NCI-H774 (cell line): Measurements from ENCODE around the gene LRP1-AS.

Experiments used
- DNase-seq: peaks from one replicate; lab custom pipeline; 2025; lab: John Stamatoyannopoulos, UW

The LRP1-AS gene

DNA sequence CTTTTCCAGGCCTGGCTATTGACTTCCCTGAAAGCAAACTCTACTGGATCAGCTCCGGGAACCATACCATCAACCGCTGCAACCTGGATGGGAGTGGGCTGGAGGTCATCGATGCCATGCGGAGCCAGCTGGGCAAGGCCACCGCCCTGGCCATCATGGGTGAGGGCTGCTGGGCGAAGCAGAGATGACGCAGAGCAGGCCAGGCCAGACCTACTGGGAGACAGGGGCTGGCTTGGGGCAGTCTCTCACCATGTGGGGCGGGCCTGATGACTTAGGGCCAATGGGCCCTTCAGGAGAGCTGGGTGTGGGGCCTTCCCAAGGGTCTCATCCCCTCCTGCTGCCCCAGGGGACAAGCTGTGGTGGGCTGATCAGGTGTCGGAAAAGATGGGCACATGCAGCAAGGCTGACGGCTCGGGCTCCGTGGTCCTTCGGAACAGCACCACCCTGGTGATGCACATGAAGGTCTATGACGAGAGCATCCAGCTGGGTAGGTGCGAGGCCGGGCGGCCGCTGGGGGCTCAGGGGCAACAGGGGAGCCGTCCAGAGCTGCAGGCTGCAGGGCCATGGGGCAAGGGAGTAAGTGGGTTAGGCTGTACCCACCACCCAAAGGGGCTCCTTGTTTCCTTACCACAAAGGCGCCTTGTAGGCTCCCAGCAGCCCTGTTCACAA is 33.0 kb upstream of the LRP1-AS start:
- no peak for DNase-seq

DNA sequence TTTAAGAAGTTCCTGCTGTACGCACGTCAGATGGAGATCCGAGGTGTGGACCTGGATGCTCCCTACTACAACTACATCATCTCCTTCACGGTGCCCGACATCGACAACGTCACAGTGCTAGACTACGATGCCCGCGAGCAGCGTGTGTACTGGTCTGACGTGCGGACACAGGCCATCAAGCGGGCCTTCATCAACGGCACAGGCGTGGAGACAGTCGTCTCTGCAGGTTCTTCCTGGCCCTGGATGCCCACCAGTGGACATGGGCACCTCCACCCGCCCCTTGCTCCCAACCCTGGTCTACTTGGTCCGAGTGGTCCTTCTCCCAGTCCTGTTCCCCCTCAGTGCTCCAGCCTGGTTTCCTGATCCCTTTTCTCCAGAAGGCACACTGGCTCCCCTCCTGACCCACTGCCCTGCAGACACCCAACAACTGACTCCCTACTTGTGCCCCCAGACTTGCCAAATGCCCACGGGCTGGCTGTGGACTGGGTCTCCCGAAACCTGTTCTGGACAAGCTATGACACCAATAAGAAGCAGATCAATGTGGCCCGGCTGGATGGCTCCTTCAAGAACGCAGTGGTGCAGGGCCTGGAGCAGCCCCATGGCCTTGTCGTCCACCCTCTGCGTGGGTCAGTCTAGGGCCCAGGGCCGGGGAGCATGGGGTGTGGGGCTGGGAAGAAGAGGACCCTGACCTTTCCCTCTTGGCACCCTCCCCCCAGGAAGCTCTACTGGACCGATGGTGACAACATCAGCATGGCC is 32.1 kb upstream of the LRP1-AS start:
- no peak for DNase-seq

DNA sequence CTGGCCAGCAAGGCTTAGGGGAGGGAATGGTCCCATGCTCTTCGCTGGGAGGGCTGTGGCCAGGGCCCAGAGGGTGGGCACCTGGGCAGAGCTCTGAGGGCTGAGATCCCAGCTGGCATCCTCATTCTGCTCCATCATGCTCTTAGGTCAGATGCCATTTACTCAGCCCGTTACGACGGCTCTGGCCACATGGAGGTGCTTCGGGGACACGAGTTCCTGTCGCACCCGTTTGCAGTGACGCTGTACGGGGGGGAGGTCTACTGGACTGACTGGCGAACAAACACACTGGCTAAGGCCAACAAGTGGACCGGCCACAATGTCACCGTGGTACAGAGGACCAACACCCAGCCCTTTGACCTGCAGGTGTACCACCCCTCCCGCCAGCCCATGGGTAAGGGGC is 30.8 kb upstream of the LRP1-AS start:
- no peak for DNase-seq

DNA sequence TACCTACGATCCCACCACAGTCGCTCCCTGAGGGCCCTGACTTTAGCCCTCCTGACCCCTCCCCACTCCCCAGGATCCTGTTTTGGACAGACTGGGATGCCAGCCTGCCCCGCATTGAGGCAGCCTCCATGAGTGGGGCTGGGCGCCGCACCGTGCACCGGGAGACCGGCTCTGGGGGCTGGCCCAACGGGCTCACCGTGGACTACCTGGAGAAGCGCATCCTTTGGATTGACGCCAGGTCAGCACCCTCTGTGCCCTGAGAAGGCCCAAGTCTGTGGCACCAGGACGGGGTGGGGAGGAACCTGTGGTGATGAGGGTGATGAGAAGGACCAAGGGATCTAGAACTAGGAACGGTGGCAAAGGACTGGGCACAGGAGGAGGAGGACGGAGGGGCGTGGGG is 29.9 kb upstream of the LRP1-AS start:
- DNase-seq: no peak

DNA sequence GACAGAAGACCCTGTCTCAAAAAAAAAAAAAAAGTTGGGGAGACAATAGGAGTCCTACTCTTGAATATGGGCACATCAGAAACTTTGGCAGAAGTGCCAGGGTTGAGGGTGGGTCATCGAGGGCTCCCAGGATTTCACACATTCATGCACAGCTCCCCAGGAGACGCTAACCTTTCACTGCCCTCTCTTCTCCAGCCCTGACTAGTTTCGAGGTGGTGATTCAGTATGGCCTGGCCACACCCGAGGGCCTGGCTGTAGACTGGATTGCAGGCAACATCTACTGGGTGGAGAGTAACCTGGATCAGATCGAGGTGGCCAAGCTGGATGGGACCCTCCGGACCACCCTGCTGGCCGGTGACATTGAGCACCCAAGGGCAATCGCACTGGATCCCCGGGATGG is 29.4 kb upstream of the LRP1-AS start:
- DNase-seq: no peak

DNA sequence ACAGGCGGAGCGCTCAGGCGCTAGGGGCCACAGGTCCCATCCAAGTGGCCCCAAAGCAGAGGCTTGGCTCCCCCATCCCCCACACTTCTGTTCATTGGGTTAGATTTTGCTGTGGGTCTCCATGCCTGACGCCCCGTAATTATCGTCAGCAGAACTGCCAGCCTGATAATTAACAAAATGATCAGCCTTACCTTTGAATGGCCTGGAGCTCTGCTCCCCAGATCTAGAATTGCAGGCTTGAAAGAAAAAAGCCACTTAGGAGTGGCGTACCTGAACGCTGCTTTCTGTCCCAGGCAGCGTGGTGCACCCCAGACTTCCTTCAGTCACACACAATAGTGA is 28.7 kb upstream of the LRP1-AS start:
- DNase-seq: no peak

DNA sequence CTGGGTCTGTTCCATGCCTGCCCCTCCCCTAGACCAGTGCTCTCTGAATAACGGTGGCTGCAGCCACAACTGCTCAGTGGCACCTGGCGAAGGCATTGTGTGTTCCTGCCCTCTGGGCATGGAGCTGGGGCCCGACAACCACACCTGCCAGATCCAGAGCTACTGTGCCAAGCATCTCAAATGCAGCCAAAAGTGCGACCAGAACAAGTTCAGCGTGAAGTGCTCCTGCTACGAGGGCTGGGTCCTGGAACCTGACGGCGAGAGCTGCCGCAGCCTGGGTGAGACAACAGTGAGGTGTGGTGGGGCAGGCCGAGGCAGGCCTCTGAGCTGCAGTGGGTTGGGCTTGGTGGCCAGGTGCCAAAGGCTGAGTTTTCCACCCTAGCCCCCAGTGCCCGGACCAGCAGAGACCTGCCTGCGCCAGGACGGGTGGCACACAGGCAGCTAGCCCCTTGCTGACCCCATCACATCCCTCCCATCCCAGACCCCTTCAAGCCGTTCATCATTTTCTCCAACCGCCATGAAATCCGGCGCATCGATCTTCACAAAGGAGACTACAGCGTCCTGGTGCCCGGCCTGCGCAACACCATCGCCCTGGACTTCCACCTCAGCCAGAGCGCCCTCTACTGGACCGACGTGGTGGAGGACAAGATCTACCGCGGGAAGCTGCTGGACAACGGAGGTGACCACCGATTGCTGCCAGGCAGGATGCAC is 28.2 kb upstream of the LRP1-AS start:
- peak; percentile 87 for DNase-seq

DNA sequence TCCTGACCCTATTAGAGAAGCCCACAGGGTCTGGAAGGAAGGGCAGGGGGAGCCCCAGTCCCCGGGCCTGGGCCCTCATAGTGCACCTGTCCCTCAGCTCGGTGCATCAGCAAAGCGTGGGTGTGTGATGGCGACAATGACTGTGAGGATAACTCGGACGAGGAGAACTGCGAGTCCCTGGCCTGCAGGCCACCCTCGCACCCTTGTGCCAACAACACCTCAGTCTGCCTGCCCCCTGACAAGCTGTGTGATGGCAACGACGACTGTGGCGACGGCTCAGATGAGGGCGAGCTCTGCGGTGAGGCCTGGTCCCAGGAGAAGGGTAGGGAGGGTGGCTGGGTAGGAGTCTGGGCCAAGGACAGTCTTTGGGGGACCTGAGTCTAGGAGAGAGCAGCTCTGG is 26.3 kb upstream of the LRP1-AS start:
- DNase-seq: no peak

DNA sequence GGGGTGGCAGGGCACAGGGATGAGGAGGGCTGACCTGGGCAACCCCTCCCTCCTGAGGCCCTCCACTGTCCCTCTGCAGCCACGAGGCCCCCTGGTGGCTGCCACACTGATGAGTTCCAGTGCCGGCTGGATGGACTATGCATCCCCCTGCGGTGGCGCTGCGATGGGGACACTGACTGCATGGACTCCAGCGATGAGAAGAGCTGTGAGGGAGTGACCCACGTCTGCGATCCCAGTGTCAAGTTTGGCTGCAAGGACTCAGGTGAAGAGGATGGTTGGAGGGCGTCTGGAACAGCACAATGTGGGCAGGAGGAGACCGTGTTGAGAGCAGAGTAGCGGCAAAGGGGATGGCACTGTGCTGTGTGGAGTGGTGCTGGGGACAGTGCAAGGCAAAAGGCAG is 25.7 kb upstream of the LRP1-AS start:
- DNase-seq: no peak

DNA sequence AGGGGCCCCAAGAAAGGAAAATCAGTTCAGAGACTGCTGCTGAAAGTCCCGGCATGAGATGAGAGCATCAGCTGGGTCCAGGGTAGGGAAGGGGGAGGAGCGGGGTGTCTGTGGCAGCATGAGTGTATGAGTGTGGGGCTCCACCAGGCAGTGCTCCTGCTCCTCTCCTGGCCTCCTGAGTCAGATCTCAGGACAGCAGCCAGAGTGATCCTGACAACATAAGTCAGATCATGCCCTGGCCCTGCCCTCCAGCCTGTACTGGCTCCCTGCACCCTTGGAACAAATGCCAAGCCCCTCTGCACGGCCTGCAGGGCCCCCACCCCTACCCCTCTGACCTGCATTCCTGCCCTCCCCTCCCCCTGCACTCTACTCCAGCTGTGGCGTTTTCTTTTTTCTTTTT is 24.2 kb upstream of the LRP1-AS start:
- DNase-seq: no peak

DNA sequence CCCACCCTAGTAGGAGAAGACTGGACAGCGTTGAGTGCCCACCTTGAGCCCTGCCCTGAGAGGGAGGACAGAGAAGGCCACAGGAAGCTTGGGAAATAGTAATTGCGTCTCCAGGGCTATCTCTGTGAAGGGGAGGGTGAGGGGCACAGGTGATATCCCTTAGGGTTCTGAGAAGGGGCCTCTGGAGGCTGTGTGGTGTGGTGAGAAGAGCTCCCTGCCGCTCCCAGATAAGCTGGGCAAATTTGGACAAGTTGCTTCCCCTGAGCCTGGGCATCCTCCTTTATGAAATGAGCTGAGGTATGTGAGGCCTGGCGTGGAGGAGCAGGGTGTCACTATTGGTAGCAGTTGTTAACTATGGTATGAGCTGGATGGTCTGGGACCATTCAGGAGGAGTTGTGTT is 23.5 kb upstream of the LRP1-AS start:
- no peak for DNase-seq

DNA sequence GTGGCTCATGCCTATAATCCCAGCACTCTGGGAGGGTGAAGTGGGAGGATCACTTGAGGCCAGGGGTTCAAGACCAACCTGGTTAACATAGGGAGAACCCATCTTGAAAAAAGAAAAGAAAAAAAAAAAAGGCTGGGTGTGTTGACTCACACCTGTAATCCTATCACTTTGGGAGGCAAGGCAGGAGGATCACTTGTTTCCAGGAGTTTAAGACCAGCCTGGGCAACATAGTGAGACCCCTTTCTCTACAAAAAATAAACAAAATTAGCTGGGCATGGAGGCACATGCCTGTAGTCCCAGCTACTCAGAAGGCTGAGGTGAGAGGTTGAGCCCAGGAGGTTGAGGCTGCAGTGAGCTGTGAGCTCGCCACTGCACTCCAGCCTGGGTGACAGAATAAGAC is 23.0 kb upstream of the LRP1-AS start:
- DNase-seq: no peak

DNA sequence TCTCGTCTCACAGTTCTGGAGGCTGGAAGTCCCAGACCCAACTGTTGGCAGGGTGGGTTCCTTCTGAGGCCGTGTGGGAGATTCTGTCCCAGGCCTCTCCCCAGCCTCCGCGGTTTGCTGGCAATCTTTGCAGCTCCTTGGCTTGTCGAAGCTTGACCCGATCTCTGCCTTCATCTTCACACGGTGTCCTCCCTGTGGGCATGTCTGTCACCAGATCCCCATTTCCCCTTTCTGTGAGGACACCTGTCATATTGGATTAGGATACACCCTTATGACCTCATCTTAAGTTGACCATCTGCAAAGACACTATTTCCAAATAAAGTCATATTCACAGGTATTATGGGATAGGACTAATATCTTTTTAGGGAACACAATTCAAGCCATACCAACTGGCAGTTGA is 22.6 kb upstream of the LRP1-AS start:
- DNase-seq: no peak

DNA sequence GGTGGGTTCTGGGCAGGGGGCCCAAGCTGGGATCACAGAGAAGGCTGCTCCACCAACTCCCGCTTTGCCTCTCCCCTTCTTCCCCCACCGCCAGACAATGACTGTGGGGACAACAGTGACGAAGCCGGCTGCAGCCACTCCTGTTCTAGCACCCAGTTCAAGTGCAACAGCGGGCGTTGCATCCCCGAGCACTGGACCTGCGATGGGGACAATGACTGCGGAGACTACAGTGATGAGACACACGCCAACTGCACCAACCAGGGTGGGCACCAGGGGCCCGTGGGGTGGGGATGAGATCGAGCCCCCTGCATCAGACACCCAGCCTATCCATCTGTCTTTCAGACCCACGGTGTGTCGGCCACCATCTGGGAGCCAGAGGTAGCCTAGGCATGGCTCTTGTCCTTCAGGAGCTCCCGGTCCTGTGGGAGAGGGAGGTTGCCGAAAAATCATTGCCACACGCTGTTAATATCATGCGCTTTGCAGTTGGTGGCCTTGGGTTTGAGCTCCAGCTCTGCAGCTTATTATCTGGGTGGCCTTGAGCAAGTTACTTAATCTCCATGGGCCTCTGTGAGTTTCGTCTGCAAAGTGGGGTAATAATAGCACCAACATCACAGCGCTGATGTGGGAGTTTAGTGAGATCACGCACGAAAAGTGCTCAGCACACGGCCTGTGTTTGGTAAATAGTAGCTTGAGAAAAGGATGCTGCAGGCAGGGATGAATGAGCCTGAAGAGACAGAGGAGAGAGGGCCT is 21.8 kb upstream of the LRP1-AS start:
- DNase-seq: no peak

DNA sequence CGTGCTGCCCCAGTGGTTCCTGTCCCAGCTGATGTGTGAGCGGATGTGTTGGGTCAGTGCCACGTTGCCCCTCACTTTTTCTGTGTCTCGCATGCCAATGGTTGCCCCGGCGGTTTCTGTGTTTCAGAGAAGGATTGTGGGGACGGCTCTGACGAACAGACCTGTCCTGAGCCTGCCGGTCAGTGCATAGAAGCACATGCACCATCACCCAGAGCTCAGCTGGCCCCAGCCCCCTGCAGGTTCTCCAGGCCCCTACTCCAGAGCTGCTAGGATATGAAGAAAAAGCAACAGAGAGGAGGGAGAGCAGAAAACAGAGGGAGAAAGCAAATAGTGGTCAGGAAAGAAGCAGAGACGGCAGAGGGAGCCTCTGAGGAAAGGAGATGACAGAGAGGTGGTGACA is 20.6 kb upstream of the LRP1-AS start:
- DNase-seq: no peak

DNA sequence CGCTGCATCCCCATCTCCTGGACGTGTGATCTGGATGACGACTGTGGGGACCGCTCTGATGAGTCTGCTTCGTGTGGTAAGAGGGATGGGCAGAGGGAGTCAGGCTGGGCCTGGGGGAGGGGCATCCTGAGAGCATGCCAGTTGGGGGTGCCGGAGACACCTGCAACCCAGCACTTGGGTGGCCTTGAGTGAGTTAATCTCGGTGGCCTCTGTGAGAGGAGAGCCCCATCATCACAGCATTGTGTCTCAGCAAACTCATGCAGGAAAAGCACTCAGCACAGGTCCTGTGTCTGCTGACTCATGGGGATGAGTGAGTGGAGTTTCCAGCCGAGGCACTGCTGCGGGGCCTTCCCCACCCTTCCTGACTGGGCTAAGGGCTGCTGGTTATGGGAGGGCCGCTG is 19.6 kb upstream of the LRP1-AS start:
- DNase-seq: no peak

DNA sequence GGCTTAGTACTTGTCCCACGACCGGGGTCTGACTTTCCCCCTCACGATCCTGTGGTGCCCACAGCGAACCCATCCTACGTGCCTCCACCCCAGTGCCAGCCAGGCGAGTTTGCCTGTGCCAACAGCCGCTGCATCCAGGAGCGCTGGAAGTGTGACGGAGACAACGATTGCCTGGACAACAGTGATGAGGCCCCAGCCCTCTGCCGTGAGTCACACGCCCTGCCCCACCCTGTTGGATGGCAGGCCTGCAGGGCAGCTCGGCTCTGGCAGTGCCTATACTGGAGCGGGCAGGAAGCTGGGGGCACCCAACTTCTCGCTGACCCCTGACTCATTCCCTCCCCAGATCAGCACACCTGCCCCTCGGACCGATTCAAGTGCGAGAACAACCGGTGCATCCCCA is 18.3 kb upstream of the LRP1-AS start:
- no peak for DNase-seq

DNA sequence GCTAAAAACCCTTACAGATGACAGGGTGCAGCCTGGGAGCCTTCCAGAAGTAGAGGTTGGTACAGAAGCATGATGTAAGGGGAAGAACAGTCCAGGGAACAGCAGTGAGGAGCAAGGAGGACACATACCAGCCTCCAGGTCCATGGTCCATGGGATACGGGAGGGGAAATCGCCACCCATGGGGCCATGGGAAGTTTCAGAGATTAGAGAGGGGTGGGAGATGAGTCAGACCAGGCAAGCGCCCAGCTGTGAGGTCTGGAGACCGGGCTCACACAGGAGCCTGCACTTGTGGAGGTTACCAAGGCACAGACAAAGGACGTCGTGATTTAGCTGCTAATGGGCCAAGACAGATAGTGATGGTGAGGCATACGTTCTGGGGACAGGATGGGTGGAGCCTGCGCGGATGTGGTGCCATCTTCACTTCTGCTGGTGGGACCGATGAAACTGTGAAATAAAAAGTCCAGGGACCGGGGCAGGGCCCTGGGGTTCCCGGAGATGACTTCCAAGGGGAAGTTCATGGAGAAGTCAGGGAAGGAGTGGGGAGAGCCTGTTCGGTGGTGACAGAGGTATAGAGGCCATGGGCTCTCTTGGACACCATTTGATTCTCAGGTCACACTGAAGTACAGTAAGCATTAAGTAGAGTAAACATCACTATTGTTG is 17.7 kb upstream of the LRP1-AS start:
- no peak for DNase-seq

DNA sequence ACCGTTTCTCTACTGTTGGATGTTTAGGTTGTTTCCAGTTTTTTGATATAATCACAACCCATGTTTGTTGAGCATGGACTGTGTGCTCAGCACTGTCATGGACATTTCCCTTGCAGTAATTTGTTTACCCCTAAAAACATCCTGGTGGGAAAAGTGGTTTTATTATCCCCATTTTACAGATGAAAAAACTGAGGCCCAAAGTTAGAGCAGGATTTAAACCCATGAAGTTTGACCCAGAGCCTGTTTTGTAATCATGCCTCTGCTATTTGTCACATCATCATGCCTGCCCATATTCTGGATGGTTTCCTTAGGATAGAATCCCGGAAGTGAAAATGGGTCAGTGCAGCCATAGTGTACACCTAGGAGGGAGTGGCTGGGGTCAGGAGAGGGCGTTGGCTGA is 17.0 kb upstream of the LRP1-AS start:
- DNase-seq: no peak

DNA sequence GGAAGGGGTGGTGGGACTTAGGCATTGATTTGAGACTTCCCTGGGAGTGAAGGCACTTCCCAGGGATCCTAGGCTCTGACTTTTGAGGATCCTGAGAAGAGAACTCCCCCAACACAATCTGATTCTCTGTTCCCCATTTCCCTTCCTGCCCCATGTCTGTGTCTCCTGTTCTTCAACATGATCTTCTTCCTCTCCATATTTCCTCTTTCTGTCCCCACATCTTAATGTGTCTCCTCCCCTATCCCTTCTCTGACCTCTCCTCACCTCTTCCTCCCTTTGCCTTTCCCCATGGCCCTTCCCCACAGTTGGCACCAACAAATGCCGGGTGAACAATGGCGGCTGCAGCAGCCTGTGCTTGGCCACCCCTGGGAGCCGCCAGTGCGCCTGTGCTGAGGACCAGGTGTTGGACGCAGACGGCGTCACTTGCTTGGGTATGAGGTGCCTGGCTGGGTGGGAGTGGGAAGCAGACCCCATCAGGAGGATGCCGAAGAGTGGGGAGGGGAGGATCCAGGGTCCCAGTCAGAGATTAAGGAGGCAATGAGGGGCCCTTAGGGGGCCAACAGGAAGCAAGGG is 15.2 kb upstream of the LRP1-AS start:
- DNase-seq: no peak

DNA sequence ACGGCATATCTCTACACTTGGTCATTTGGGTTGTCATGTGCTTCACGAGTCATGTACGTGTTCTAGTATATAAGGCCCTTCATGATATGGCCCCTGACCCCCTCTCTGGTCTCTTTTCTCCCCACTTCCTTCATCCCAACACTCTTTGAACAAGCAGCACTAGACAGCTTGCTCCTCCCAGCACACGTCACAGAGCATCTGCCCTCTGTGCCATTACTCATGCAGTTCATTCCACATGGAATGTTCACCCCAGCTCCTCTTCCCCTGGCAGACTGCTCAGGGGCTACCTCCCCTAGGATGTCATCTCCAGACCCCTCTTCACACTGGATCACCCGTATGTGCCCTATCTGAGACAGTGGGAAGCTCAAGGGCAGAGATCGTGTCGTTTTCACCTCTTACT is 14.1 kb upstream of the LRP1-AS start:
- no peak for DNase-seq

DNA sequence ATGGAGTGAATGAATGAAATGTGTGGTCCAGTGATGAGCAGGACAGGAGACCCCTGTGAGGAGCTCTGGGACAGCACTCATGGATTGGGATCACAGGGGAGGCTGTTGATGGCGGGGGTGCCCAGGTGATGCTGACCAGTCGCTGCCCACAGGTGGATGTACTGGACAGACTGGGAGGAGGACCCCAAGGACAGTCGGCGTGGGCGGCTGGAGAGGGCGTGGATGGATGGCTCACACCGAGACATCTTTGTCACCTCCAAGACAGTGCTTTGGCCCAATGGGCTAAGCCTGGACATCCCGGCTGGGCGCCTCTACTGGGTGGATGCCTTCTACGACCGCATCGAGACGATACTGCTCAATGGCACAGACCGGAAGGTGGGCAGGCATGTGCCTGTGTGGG is 13.3 kb upstream of the LRP1-AS start:
- DNase-seq: no peak
